ENCODE results near the gene CKMT2. TPM values are rescaled to one million over a fixed set of nuclear protein-coding genes. Genes with fewer than 3 reads are reported as not detected.

Gene CKMT2
- total RNA-seq, 4 donors from 2014 or later, result 1.5 to 2.8 (median 2.4) TPM

GRCh38 chr5:81192373-81192750 is 40.8 kb upstream of the CKMT2 start:
- no peak for TF ChIP-seq CTCF (IDR thresholded peaks at IDR 0.05; ENCODE audit: low read depth)

- TF ChIP-seq CTCF (IDR thresholded peaks at IDR 0.05; ENCODE audit: low read depth), result no peak
Measured at GRCh38 chr5:81194633-81195334, 38.3 kb upstream of the CKMT2 start.

GRCh38 chr5:81195335-81195929 is 37.7 kb upstream of the CKMT2 start:
- TF ChIP-seq CTCF (IDR thresholded peaks at IDR 0.05; ENCODE audit: low read depth), result no peak

GRCh38 chr5:81202655-81203054 is 30.5 kb upstream of the CKMT2 start:
- TF ChIP-seq CTCF (IDR thresholded peaks at IDR 0.05; ENCODE audit: low read depth), result no peak

GRCh38 chr5:81203729-81204128 is 29.4 kb upstream of the CKMT2 start:
- TF ChIP-seq CTCF (IDR thresholded peaks at IDR 0.05; ENCODE audit: low read depth), result no peak

- TF ChIP-seq CTCF (IDR thresholded peaks at IDR 0.05; ENCODE audit: low read depth), result no peak
Measured at GRCh38 chr5:81204205-81204604, 28.9 kb upstream of the CKMT2 start.

- TF ChIP-seq CTCF (IDR thresholded peaks at IDR 0.05; ENCODE audit: low read depth), result no peak
Measured at GRCh38 chr5:81205058-81205457, 28.1 kb upstream of the CKMT2 start.
